ENCODE data around the gene F13B.
"Not testable (repeated sequence)": the region's sequence is repeated elsewhere in the genome, so short reads cannot be mapped to it uniquely, and the experiment has no call there.

The F13B gene

DNA sequence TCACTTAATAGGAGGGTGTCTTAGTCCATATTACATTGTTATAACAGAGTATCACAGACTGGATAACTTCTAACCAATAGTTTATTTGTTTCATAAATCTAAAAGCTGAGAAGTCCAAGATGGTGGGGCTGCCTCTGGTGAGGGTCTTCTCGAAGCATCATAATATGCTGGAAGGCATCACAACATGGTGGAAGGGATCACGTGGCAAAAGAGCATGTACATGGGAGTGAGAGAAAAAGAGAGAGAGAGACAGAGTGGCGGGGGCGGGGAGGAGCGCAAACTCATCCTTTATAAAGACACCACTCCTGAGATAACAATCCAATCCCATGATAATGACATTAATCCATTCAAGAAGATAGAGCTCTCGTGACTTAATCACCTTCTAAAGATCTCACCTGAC is 58.2 kb downstream of the F13B start:
- TF ChIP-seq, protein P1, sequence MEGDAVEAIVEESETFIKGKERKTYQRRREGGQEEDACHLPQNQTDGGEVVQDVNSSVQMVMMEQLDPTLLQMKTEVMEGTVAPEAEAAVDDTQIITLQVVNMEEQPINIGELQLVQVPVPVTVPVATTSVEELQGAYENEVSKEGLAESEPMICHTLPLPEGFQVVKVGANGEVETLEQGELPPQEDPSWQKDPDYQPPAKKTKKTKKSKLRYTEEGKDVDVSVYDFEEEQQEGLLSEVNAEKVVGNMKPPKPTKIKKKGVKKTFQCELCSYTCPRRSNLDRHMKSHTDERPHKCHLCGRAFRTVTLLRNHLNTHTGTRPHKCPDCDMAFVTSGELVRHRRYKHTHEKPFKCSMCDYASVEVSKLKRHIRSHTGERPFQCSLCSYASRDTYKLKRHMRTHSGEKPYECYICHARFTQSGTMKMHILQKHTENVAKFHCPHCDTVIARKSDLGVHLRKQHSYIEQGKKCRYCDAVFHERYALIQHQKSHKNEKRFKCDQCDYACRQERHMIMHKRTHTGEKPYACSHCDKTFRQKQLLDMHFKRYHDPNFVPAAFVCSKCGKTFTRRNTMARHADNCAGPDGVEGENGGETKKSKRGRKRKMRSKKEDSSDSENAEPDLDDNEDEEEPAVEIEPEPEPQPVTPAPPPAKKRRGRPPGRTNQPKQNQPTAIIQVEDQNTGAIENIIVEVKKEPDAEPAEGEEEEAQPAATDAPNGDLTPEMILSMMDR (IDR thresholded peaks at IDR 0.05; ENCODE audit: low read depth, low read length): no peak

DNA sequence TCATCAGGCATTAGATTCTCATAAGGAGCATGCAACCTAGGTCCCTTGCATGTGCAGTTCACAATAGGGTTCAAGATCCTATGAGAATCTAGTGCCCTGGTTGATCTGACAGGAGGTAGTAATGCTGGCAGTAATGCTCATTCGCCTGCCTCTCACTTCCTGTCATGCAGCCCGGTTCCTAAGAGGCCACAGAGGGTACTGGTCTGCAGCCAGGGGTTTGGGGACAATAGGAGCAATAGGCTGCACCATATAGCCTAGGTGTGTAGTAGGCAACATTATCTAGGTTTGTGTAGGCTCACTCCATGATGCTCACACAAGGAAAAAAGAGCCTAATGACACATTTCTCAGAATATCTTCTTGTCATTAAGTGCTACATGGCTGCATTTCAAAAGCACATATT is 63.9 kb downstream of the F13B start:
- TF ChIP-seq, protein P1 (IDR thresholded peaks at IDR 0.05; ENCODE audit: low read depth, low read length): no peak
- no peak overlapping the region for H3K4me3 ChIP-seq (ENCODE audit: low read depth, low read length)

More for the DNA sequence above, 58.2 kb downstream of the F13B start:
- H3K4me3 ChIP-seq (ENCODE audit: low read depth, low read length): no peak overlapping the region

DNA sequence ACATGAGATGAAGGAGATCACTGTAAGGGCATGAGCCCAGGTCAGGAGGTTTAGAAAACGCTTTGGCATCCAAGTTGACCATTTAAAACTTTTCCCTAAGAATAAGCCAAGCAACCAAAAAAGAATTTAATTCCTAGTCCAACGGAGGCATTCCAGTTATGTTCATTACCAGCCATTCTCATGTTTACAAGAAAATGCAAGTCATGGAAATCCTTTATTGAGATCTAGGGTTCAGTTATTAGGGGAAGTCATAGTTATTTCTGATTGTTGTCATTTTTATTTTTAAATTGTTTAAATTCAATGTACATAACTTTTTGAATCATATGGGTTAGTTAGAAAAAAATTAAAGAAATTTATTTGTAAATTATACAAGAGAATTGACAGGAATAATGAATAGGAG is 65.2 kb downstream of the F13B start:
- TF ChIP-seq, protein P1 (IDR thresholded peaks at IDR 0.05; ENCODE audit: low read depth, low read length): no peak
- H3K4me3 ChIP-seq (ENCODE audit: low read depth, low read length): no peak overlapping the region

DNA sequence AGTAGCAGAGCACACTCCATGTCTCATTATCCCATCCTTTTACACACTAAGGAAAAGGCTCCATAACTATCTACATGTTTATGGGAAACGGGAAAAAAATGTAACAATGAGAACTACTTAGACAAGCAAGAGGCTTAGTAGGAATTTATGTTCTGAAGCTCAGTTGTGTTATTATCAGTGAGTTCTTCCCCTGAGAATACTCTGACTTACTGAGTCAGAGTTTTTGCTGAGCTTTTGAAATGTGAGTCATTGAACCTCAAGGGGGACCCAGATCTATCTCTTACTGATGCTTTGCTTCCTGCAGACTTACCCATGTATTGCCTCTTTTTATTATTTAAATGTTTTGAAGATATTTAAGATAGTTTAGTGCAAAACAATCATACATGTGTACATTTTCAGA is 69.6 kb downstream of the F13B start:
- TF ChIP-seq, protein P1 (IDR thresholded peaks at IDR 0.05; ENCODE audit: low read depth, low read length): no peak
- no peak overlapping the region for H3K4me3 ChIP-seq (ENCODE audit: low read depth, low read length)

DNA sequence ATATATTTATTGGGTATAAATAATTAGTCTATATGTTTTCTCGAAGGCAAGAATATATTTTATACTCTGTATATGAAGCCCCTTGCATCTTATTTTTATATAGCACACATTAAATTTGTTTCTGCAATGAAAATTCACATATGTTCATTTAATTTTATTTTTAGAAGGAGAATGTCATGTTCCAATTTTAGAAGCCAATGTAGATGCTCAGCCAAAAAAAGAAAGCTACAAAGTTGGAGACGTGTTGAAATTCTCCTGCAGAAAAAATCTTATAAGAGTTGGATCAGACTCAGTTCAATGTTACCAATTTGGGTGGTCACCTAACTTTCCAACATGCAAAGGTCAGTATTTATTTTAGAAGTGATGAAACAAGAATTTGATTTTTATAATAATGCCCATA is 73.1 kb downstream of the F13B start:
- TF ChIP-seq, protein P1 (IDR thresholded peaks at IDR 0.05; ENCODE audit: low read depth, low read length): no peak
- H3K4me3 ChIP-seq (ENCODE audit: low read depth, low read length): no peak overlapping the region

DNA sequence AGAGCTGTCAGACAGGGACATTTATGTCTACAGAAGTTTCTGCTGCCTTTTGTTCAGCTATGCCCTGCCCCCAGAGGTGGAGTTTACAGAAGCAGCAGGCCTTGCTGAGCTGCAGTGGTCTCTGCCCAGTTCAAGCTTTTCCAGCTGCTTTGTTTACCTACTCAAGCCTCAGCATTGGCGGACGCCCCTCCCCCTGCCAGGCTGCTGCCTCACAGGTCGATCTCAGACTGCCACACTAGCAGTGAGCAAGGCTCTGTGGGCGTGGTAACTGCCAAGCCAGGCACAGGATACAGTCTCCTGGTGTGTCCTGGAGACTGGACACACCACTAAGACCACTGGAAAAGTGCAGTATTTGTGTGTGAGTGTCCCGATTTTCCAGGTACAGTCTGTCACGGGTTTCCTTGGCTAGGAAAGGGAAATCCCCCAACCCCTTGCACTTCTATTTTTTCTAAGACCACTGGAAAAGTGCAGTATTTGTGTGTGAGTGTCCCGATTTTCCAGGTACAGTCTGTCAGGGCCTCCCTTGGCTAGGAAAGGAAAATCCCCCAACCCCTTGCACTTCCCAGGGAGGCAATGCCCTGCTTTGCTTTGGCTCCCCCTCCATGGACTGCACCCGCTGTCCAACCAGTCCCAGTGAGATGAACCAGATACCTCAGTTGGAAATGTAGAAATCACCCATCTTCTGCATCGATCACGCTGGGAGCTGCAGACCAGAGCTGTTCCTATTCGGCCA is 75.0 kb downstream of the F13B start:
- H3K4me3 ChIP-seq (ENCODE audit: low read depth, low read length): not testable (repeated sequence)
